Thyroid gland (tissue), 4 donors: ENCODE data around the gene STK10. TPM values are rescaled to one million over a fixed set of nuclear protein-coding genes. Genes with fewer than 3 reads are reported as not detected.

Experiments used
- DNase-seq, 2 donors: peaks; one replicate each; pipeline ENCODE4 v3.0.0-alpha.2; 2019
- H3K27ac ChIP-seq, 3 donors: fragments of 200-600 bp; sonication (generic); 1 replicate in 2 of 3; 2 replicates in 1 of 3; pipeline ENCODE4 v1.5.1; 2016 to 2019; ENCODE audit warnings: mild to moderate bottlenecking in 1 of 3, moderate library complexity in 1 of 3
- H3K27me3 ChIP-seq: fragments of 200-600 bp; sonication (generic); one replicate; pipeline ENCODE4 v1.5.1; 2019
- H3K36me3 ChIP-seq, 2 donors: fragments of 200-600 bp; sonication (generic); one replicate each; pipeline ENCODE4 v1.5.1; 2016 to 2019
- H3K4me1 ChIP-seq, 2 donors: fragments of 200-600 bp; sonication (generic); one replicate each; pipeline ENCODE4 v1.5.1; 2017 to 2019
- H3K4me3 ChIP-seq, 3 donors: fragments of 200-600 bp; sonication (generic); replicated peaks in 1 of 3; 1 replicate in 2 of 3; 2 replicates in 1 of 3; pipeline ENCODE4 v1.5.1; 2016; ENCODE audit warnings: mild to moderate bottlenecking in 1 of 3
- H3K9me3 ChIP-seq: fragments of 200-600 bp; sonication (generic); one replicate; pipeline ENCODE4 v1.5.1; 2017
- CTCF ChIP-seq, 6 experiments: fragments of 200-600 bp in 3 of 6; fragments of 450-650 bp in 3 of 6; sonication (generic) in 3 of 6; IDR thresholded peaks; one replicate each; pipeline ENCODE4 v1.5.1; 2016 to 2019; ENCODE audit warnings: antibody characterized with exemption in 6 of 6, mild to moderate bottlenecking in 2 of 6, inconsistent platforms in 1 of 6, moderate library complexity in 1 of 6
- POLR2A ChIP-seq, 2 donors: fragments of 450-650 bp; IDR thresholded peaks; one replicate each; pipeline ENCODE4 v1.6.1; 2017; ENCODE audit warnings: antibody characterized with exemption in 2 of 2, mild to moderate bottlenecking in 2 of 2, moderate library complexity in 1 of 2
- WGBS, 2 donors: methylation state at CpG; one replicate each; pipeline ENCODE4 v1.1.5; 2017; 5-methylcytosine and 5-hydroxymethylcytosine counted together
- intact Hi-C: fragments of 100-400 bp; cut with DNase I; formaldehyde crosslinking; loops from one replicate; pipeline ENCODE4 v1.15.1; 2023
- total RNA-seq, 4 donors: library from RNA; depleted of rRNA; stranded (reverse); fragments of >200 nt; gene quantifications; one replicate each; pipeline ENCODE4 v1.2.3, GENCODE V29; 2016

STK10 gene
- total RNA-seq, 4 donors from 2014 or later, result 5.5 to 11.6 (median 8.6) TPM

- TF ChIP-seq CTCF (IDR thresholded peaks at IDR 0.05) (no peak), POLR2A (IDR thresholded peaks at IDR 0.05) (no peak)
- Histone ChIP-seq H3K4me1 (peaks cover 0 to 8% of the 10 kb centered on the region in 2 donors), H3K27me3 (no peaks in the 10 kb centered on the region), H3K4me3 (no peak overlapping the region), H3K36me3 (peaks cover 0 to 3% of the 10 kb centered on the region in 2 donors), H3K9me3 (no peaks in the 10 kb centered on the region), H3K27ac (no peak overlapping the region)
- 51 to 54% methylated on average over 8 of the region's 8 CpGs for WGBS, 2 donors
- intact Hi-C loops, result no loop called here
- peak; percentile 78 to 80 for DNase-seq
Measured at GRCh38 chr5:172078726-172079345, 109.2 kb downstream of the STK10 start.

GRCh38 chr5:172077664-172078425, 110.2 kb downstream of the STK10 start:
- no peaks in the 10 kb centered on the region for H3K9me3 ChIP-seq
- intact Hi-C loops, result no loop called here
- WGBS, 2 donors, result 89% methylated on average over 9 of the region's 9 CpGs
- TF ChIP-seq CTCF (IDR thresholded peaks at IDR 0.05), result no peak
- no peak for TF ChIP-seq POLR2A (IDR thresholded peaks at IDR 0.05)
- H3K4me1 ChIP-seq, result peaks cover 0 to 8% of the 10 kb centered on the region in 2 donors
- no peak overlapping the region for H3K27ac ChIP-seq
- H3K4me3 ChIP-seq, result no peak overlapping the region
- no peak for DNase-seq
- no peaks in the 10 kb centered on the region for H3K27me3 ChIP-seq
- peaks cover 0 to 3% of the 10 kb centered on the region in 2 donors for H3K36me3 ChIP-seq

DNA sequence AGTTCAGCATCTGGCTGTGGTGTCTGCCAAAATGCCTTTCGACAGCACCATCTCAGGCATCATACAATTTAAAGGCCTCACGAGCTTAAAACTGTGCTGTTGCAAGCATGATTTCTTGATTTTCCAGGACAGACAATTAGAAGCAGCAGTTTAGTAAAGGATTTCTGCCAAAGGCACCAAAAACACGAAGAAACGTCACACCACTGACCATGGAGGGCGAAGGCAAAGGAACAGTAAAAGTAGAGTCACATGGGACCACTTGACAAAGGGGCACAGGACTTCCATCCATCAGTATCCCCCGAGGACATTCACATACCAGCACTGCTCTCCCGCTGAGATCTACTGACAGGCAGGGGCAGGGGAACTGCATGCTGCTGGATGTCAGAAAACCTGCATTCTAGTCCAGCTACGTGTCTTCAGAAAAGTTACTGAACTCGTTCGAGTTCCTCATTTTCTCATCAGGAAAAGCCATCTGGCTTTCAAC, 111.2 kb downstream of the STK10 start:
- H3K4me1 ChIP-seq, result peaks cover 0 to 8% of the 10 kb centered on the region in 2 donors
- H3K36me3 ChIP-seq, result no peaks in the 10 kb centered on the region
- intact Hi-C loops, result no loop called here
- H3K4me3 ChIP-seq, result no peak overlapping the region
- H3K27ac ChIP-seq, result no peak overlapping the region
- 64 to 75% methylated on average over 10 of the region's 10 CpGs for WGBS, 2 donors
- no peak for TF ChIP-seq POLR2A (IDR thresholded peaks at IDR 0.05)
- TF ChIP-seq CTCF (IDR thresholded peaks at IDR 0.05), result no peak
- no peaks in the 10 kb centered on the region for H3K9me3 ChIP-seq
- no peak for DNase-seq
- no peaks in the 10 kb centered on the region for H3K27me3 ChIP-seq

GRCh38 chr5:172075656-172076055, 112.4 kb downstream of the STK10 start:
- Histone ChIP-seq H3K9me3 (no peaks in the 10 kb centered on the region), H3K27ac (no peak overlapping the region), H3K4me1 (peaks cover 0 to 8% of the 10 kb centered on the region in 2 donors), H3K4me3 (no peak overlapping the region), H3K27me3 (no peaks in the 10 kb centered on the region), H3K36me3 (no peaks in the 10 kb centered on the region)
- intact Hi-C loops, result no loop called here
- TF ChIP-seq POLR2A (IDR thresholded peaks at IDR 0.05) (no peak), CTCF (IDR thresholded peaks at IDR 0.05) (no peak)
- 96% methylated on average over 4 of the region's 4 CpGs for WGBS, 2 donors
- no peak for DNase-seq

DNA sequence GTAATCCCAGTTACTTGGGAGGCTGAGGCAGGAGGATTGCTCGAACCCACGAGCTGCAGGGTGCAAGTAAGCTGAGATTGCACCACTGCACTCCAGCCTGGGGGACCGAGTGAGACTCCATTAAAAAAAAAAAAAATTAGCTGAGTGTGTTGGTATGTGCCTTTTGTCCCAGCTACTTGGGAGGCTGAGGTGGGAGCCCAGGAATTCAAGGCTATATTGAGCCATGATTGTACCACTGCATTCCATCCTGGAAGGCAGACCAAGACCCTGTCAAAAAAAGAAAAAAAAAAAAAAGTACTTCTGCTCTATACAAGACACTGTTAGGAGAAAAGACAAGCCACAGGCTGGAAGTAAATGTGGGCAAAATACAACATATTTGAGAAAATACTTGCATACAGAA, 113.1 kb downstream of the STK10 start:
- TF ChIP-seq CTCF (IDR thresholded peaks at IDR 0.05) (no peak), POLR2A (IDR thresholded peaks at IDR 0.05) (no peak)
- Histone ChIP-seq H3K36me3 (no peaks in the 10 kb centered on the region), H3K27me3 (no peaks in the 10 kb centered on the region), H3K27ac (no peak overlapping the region), H3K4me3 (no peak overlapping the region), H3K9me3 (no peaks in the 10 kb centered on the region), H3K4me1 (peaks cover 0 to 8% of the 10 kb centered on the region in 2 donors)
- intact Hi-C loops, result no loop called here
- DNase-seq, result no peak
- WGBS, 2 donors, result 89 to 96% methylated on average over 3 of the region's 3 CpGs
